ENCODE data around the gene NDUFB2.
"Not testable (repeated sequence)": the region's sequence is repeated elsewhere in the genome, so short reads cannot be mapped to it uniquely, and the experiment has no call there.

NDUFB2 gene

GRCh38 chr7:140673063-140673773 lies 23.3 kb upstream of the NDUFB2 start:
- DNase-seq, result no peak

GRCh38 chr7:140673774-140674155 lies 22.7 kb upstream of the NDUFB2 start:
- no peak for DNase-seq

GRCh38 chr7:140674356-140674800 lies 22.1 kb upstream of the NDUFB2 start:
- DNase-seq, result no peak

GRCh38 chr7:140674899-140675701 lies 21.4 kb upstream of the NDUFB2 start:
- DNase-seq, result no peak

GRCh38 chr7:140675726-140676125 lies 20.8 kb upstream of the NDUFB2 start:
- DNase-seq, result no peak

GRCh38 chr7:140676306-140676705 lies 20.2 kb upstream of the NDUFB2 start:
- no peak for DNase-seq

GRCh38 chr7:140676956-140677355 lies 19.6 kb upstream of the NDUFB2 start:
- not testable (repeated sequence) for DNase-seq

- no peak for DNase-seq
These were observed 19.0 kb upstream of the NDUFB2 start for GRCh38 chr7:140677496-140677895.

- no peak for DNase-seq
These were observed 18.3 kb upstream of the NDUFB2 start for GRCh38 chr7:140678081-140678815.

- no peak for DNase-seq
These were observed 17.7 kb upstream of the NDUFB2 start for GRCh38 chr7:140678816-140679130.

GRCh38 chr7:140679186-140679585 lies 17.3 kb upstream of the NDUFB2 start:
- no peak for DNase-seq

GRCh38 chr7:140680886-140681285 lies 15.6 kb upstream of the NDUFB2 start:
- DNase-seq, result no peak

- no peak for DNase-seq
These were observed 14.7 kb upstream of the NDUFB2 start for GRCh38 chr7:140681766-140682165.

- DNase-seq, result no peak
These were observed 12.9 kb upstream of the NDUFB2 start for GRCh38 chr7:140683657-140684056.

GRCh38 chr7:140684066-140684950 lies 12.2 kb upstream of the NDUFB2 start:
- no peak for DNase-seq

GRCh38 chr7:140685407-140686087 lies 11.0 kb upstream of the NDUFB2 start:
- no peak for DNase-seq

GRCh38 chr7:140686921-140687320 lies 9.6 kb upstream of the NDUFB2 start:
- no peak for DNase-seq

- no peak for DNase-seq
These were observed 8.2 kb upstream of the NDUFB2 start for GRCh38 chr7:140688341-140688740.

GRCh38 chr7:140689199-140690152 lies 7.0 kb upstream of the NDUFB2 start:
- no peak for DNase-seq

- no peak for DNase-seq
These were observed 5.0 kb upstream of the NDUFB2 start for GRCh38 chr7:140691376-140692045.

Measured in NCI-H1417 treated with DMSO at 0.1 percent for 48 hours (cell line).